K562 (cell line): Measurements from ENCODE around the gene FGFRL1. TPM values are rescaled to one million over a fixed set of nuclear protein-coding genes. Genes with fewer than 3 reads are reported as not detected.

Source experiments
- ASH1L ChIP-seq: fragments of 450-650 bp; IDR thresholded peaks from 2 replicates; pipeline ENCODE4 v1.6.1; 2018; ENCODE audit warnings: borderline replicate concordance, mild to moderate bottlenecking, low read depth; ENCODE audit not compliant: partially characterized antibody
- BHLHE40 ChIP-seq: IDR thresholded peaks from 2 replicates; pipeline ENCODE4 v1.6.1; 2011; ENCODE audit warnings: low read length, improper control_type of control experiment
- CBFB ChIP-seq: sonication (generic); formaldehyde crosslinking; IDR thresholded peaks from 2 replicates; pipeline ENCODE4 v1.4.0; 2020; ENCODE audit warnings: mild to moderate bottlenecking, missing genetic modification reagents
- CBX5 ChIP-seq: IDR thresholded peaks from 2 replicates; pipeline ENCODE4 v1.6.1; 2014; ENCODE audit warnings: low read depth, borderline replicate concordance
- CCNT2 ChIP-seq: IDR thresholded peaks from 2 replicates; pipeline ENCODE4 v1.6.1; 2011; ENCODE audit warnings: borderline replicate concordance, low read depth, mild to moderate bottlenecking, moderate library complexity, mixed read lengths, low read length; ENCODE audit not compliant: insufficient read length; ENCODE audit errors: extremely low read depth
- DACH1 ChIP-seq: fragments of 450-650 bp; IDR thresholded peaks from 2 replicates; pipeline ENCODE4 v1.6.1; 2018; ENCODE audit not compliant: partially characterized antibody
- E2F1 ChIP-seq: sonication (generic); formaldehyde crosslinking; IDR thresholded peaks from 2 replicates; pipeline ENCODE4 v1.8.1; 2023; ENCODE audit warnings: mild to moderate bottlenecking, missing genetic modification reagents, moderate library complexity
- ETS2 ChIP-seq: IDR thresholded peaks from 2 replicates; pipeline ENCODE4 v1.6.1; 2016; ENCODE audit warnings: borderline replicate concordance, missing genetic modification characterization, mild to moderate bottlenecking, moderate library complexity, missing compliant biosample characterization; ENCODE audit not compliant: poor library complexity, severe bottlenecking
- HLTF ChIP-seq: fragments of 450-650 bp; IDR thresholded peaks from 2 replicates; pipeline ENCODE4 v1.6.1; 2016
- MEF2D ChIP-seq: conservative IDR thresholded peaks from 2 replicates; pipeline ENCODE4 v1.6.1; 2016; ENCODE audit warnings: low read depth, missing genetic modification characterization, missing compliant biosample characterization
- NFIC ChIP-seq: fragments of 450-650 bp; IDR thresholded peaks from 2 replicates; pipeline ENCODE4 v1.6.1; 2017; ENCODE audit warnings: mild to moderate bottlenecking, inconsistent platforms
- NONO ChIP-seq, 2 experiments: fragments of 200-400 bp in 1 of 2; fragments of 450-650 bp in 1 of 2; formaldehyde crosslinking in 1 of 2; IDR thresholded peaks; 2 replicates each; pipeline ENCODE4 v1.6.1; 2017; ENCODE audit warnings: low read depth in 2 of 2, mild to moderate bottlenecking in 2 of 2, moderate library complexity in 2 of 2, low read length in 1 of 2
- NRF1 ChIP-seq, 2 experiments: fragments of 450-650 bp; IDR thresholded peaks in 1 of 2; conservative IDR thresholded peaks in 1 of 2; 2 replicates each; pipeline ENCODE4 v1.6.1; 2014; ENCODE audit warnings: mild to moderate bottlenecking in 2 of 2
- PHTF2 ChIP-seq: fragments of 250-450 bp; sonication (Bioruptor Pico); IDR thresholded peaks from 2 replicates; pipeline ENCODE4 v1.5.0; 2021; ENCODE audit warnings: mild to moderate bottlenecking
- POLR2A ChIP-seq: fragments of 450-650 bp; conservative IDR thresholded peaks from 2 replicates; pipeline ENCODE4 v1.6.1; 2016
- PRDM10 ChIP-seq: fragments of 450-650 bp; IDR thresholded peaks from 2 replicates; pipeline ENCODE4 v1.6.1; 2018; ENCODE audit not compliant: partially characterized antibody
- polyA plus RNA-seq, 8 experiments: library from polyadenylated mRNA; depleted of rRNA in 4 of 8; stranded (reverse) in 5 of 8; unstranded in 3 of 8; fragments of >200 nt; fragmentation: Nextera tagmentation in 2 of 8; fragmentation: Illumina TruSeq in 1 of 8; extraction: Ambion mirVana in 2 of 8; extraction: Trizol in 1 of 8; gene quantifications; 2 replicates each; pipeline versions ENCODE4 v1.2.1 to v1.2.3, GENCODE V29; 2011 to 2014; ENCODE audit warnings: inconsistent platforms in 1 of 8, missing spikeins in 1 of 8
- total RNA-seq, 7 experiments: library from RNA; depleted of rRNA in 6 of 7; stranded (reverse); fragments of >200 nt in 6 of 7; fragmentation: Illumina TruSeq in 2 of 7; extraction: Trizol in 2 of 7; gene quantifications; 2 replicates each; pipeline versions ENCODE4 v1.2.1 to v1.2.3, GENCODE V29; 2011 to 2021; ENCODE audit warnings: low replicate concordance in 1 of 7
- TF ChIP-seq, protein P1 (sequence below), 2 experiments: IDR thresholded peaks; 2 replicates each; pipeline ENCODE4 v1.6.1; 2012; ENCODE audit warnings: improper control_type of control experiment in 2 of 2, low read depth in 2 of 2, low read length in 2 of 2, borderline replicate concordance in 1 of 2
- TF ChIP-seq, protein P2 (sequence below): fragments of 450-650 bp; IDR thresholded peaks from 2 replicates; pipeline ENCODE4 v1.6.1; 2016

The FGFRL1 gene
- total and polyA plus RNA-seq, 9 of the 15 experiments (the other 6 are each of a cell fraction or from before 2014, with no cell fraction given): 0.34 to 49.9 (median 14.6) TPM

GRCh38 chr4:1043651-1044468 lies 32.4 kb downstream of the FGFRL1 start (continued):
- TF ChIP-seq DACH1 (peak; percentile 86), NRF1 (conservative IDR thresholded peaks at IDR 0.05 in 1 of 2, IDR thresholded peaks at IDR 0.05 in 1 of 2) (peak in 1 of 2 experiments; percentile 42; a peak in 3 of 4 replicates), CBX5 (peak; percentile 28; the same call in 1 of the 2 replicates), ASH1L (no peak), ETS2 (tag) (no peak), NONO (IDR thresholded peaks at IDR 0.05; ENCODE audit: low read depth in 2 of 2, low read length in 1 of 2) (0 out of 4 replicates have a peak, but pooled peaks of 1 of the 2 experiments have one; percentile 28), CCNT2 (peak; percentile 94), MEF2D (tag) (no peak), PHTF2 (CRISPR knock-in tag) (no peak), E2F1 (CRISPR knock-in tag) (peak; percentile 64; the same call in 1 of the 2 replicates), PRDM10 (peak; percentile 27), NFIC (peak; percentile 63), POLR2A (peak; percentile 68), HLTF (peak; percentile 35; the same call in 1 of the 2 replicates), BHLHE40 (peak; percentile 94), CBFB (no peak)
- TF ChIP-seq, protein P1, sequence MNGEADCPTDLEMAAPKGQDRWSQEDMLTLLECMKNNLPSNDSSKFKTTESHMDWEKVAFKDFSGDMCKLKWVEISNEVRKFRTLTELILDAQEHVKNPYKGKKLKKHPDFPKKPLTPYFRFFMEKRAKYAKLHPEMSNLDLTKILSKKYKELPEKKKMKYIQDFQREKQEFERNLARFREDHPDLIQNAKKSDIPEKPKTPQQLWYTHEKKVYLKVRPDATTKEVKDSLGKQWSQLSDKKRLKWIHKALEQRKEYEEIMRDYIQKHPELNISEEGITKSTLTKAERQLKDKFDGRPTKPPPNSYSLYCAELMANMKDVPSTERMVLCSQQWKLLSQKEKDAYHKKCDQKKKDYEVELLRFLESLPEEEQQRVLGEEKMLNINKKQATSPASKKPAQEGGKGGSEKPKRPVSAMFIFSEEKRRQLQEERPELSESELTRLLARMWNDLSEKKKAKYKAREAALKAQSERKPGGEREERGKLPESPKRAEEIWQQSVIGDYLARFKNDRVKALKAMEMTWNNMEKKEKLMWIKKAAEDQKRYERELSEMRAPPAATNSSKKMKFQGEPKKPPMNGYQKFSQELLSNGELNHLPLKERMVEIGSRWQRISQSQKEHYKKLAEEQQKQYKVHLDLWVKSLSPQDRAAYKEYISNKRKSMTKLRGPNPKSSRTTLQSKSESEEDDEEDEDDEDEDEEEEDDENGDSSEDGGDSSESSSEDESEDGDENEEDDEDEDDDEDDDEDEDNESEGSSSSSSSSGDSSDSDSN (IDR thresholded peaks at IDR 0.05; ENCODE audit: borderline replicate concordance in 1 of 2, low read depth in 2 of 2, low read length in 2 of 2): peak; percentile 88 to 89; a peak in 3 of 4 replicates
- TF ChIP-seq, protein P2, sequence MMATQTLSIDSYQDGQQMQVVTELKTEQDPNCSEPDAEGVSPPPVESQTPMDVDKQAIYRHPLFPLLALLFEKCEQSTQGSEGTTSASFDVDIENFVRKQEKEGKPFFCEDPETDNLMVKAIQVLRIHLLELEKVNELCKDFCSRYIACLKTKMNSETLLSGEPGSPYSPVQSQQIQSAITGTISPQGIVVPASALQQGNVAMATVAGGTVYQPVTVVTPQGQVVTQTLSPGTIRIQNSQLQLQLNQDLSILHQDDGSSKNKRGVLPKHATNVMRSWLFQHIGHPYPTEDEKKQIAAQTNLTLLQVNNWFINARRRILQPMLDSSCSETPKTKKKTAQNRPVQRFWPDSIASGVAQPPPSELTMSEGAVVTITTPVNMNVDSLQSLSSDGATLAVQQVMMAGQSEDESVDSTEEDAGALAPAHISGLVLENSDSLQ: peak; percentile 96
